A549 (cell line): Measurements from ENCODE around the gene HYPK. TPM values are rescaled to one million over a fixed set of nuclear protein-coding genes. Genes with fewer than 3 reads are reported as not detected.
"Not testable (repeated sequence)": the region's sequence is repeated elsewhere in the genome, so short reads cannot be mapped to it uniquely, and the experiment has no call there.

Experiments used
- ATAC-seq, 2 experiments: fragments of 200-7000 bp in 1 of 2; fragments of >200 bp in 1 of 2; cut with Nextera tagmentation in 1 of 2; cut with Tn5 transposase in 1 of 2; 3 replicates each; pipeline versions ENCODE4 v1.8.0 to v1.9.1; 2018 to 2020; ENCODE audit warnings: mild to moderate bottlenecking in 1 of 2, moderate library complexity in 1 of 2
- CTCF ChIA-PET: fragments of 300-600 bp; sonication (Branson Sonifier 250); formaldehyde crosslinking; extraction: SDS; loops from one replicate; lab custom pipeline; 2021; ENCODE audit warnings: antibody characterized with exemption, inconsistent platforms; lab: Yijun Ruan, JAX
- POLR2A ChIA-PET: fragments of 350-600 bp; formaldehyde crosslinking; extraction: SDS; loops from one replicate; lab custom pipeline; 2021; ENCODE audit warnings: antibody characterized with exemption, inconsistent platforms; lab: Yijun Ruan, JAX
- DNase-seq, 2 experiments: peaks; one replicate each; pipeline versions ENCODE4 v3.0.0 to v3.0.0-alpha.2; 2011 to 2016; ENCODE audit warnings: low read depth in 1 of 2, low spot score in 1 of 2
- FAIRE-seq: peaks from 2 replicates; lab custom pipeline; 2011; peaks lifted over from hg19 to GRCh38; lab: Jason Lieb, UNC
- H3K27ac ChIP-seq, 2 experiments: fragments of >200 bp; sonication (Bioruptor Twin); formaldehyde crosslinking; 3 replicates each; pipeline ENCODE4 v1.5.1; 2016 to 2017
- H3K4me1 ChIP-seq: fragments of >200 bp; sonication (Bioruptor Twin); formaldehyde crosslinking; 3 replicates; pipeline ENCODE4 v1.6.1; 2016
- H3K4me2 ChIP-seq: fragments of >200 bp; sonication (Bioruptor Twin); formaldehyde crosslinking; 3 replicates; pipeline ENCODE4 v1.6.1; 2016
- H3K4me3 ChIP-seq: fragments of >200 bp; sonication (Bioruptor Twin); formaldehyde crosslinking; 3 replicates; pipeline ENCODE4 v1.5.1; 2016
- H3K9me3 ChIP-seq: fragments of >200 bp; sonication (Bioruptor Twin); formaldehyde crosslinking; 3 replicates; pipeline ENCODE4 v1.6.1; 2016
- CBX8 ChIP-seq: fragments of 200-600 bp; sonication (generic); IDR thresholded peaks from 2 replicates; pipeline ENCODE4 v1.6.1; 2016
- EHMT2 ChIP-seq: fragments of 200-600 bp; sonication (generic); IDR thresholded peaks from 2 replicates; pipeline ENCODE4 v1.6.1; 2016; ENCODE audit warnings: antibody characterized with exemption, low read depth, mild to moderate bottlenecking, moderate library complexity
- ELK1 ChIP-seq: fragments of 150-350 bp; IDR thresholded peaks from 2 replicates; pipeline ENCODE4 v1.6.1; 2014; ENCODE audit warnings: low read depth, mild to moderate bottlenecking, low read length
- FOSL2 ChIP-seq, 2 experiments: fragments of 450-650 bp in 1 of 2; fragments of >200 bp in 1 of 2; sonication (Bioruptor Twin) in 1 of 2; formaldehyde crosslinking; IDR thresholded peaks; 2 replicates each; pipeline versions ENCODE4 v1.5.0 to v1.6.1; 2016 to 2020; ENCODE audit warnings: mild to moderate bottlenecking in 1 of 2, moderate library complexity in 1 of 2
- FOXS1 ChIP-seq: fragments of 250-450 bp; sonication (Bioruptor Pico); IDR thresholded peaks from 2 replicates; pipeline ENCODE4 v1.5.0; 2020; ENCODE audit warnings: mild to moderate bottlenecking, moderate library complexity
- GATA3 ChIP-seq: IDR thresholded peaks from 2 replicates; pipeline ENCODE4 v1.6.1; 2012; ENCODE audit warnings: borderline replicate concordance
- HDAC2 ChIP-seq: fragments of 200-600 bp; sonication (generic); IDR thresholded peaks from 2 replicates; pipeline ENCODE4 v1.6.1; 2016
- KDM1A ChIP-seq: fragments of 200-600 bp; sonication (generic); IDR thresholded peaks from 2 replicates; pipeline ENCODE4 v1.6.1; 2016; ENCODE audit warnings: low read depth, mild to moderate bottlenecking
- KDM5A ChIP-seq: fragments of 200-600 bp; sonication (generic); IDR thresholded peaks from 2 replicates; pipeline ENCODE4 v1.6.1; 2016; ENCODE audit warnings: antibody characterized with exemption, mild to moderate bottlenecking
- MAX ChIP-seq: IDR thresholded peaks from 2 replicates; pipeline ENCODE4 v1.6.1; 2012
- MYC ChIP-seq: IDR thresholded peaks from 2 replicates; pipeline ENCODE4 v1.6.1; 2012; ENCODE audit warnings: mild to moderate bottlenecking, inconsistent platforms, low read length, improper control_type of control experiment, borderline replicate concordance
- PBX3 ChIP-seq: IDR thresholded peaks from 2 replicates; pipeline ENCODE4 v1.6.1; 2012
- POLR2AphosphoS2 ChIP-seq: conservative IDR thresholded peaks from 2 replicates; pipeline ENCODE4 v1.6.1; 2012; ENCODE audit warnings: low read length, improper control_type of control experiment, inconsistent platforms
- RAD21 ChIP-seq, 2 experiments: fragments of >200 bp in 1 of 2; sonication (Bioruptor Twin) in 1 of 2; formaldehyde crosslinking in 1 of 2; IDR thresholded peaks in 1 of 2; conservative IDR thresholded peaks in 1 of 2; 2 replicates in 1 of 2; 3 replicates in 1 of 2; pipeline ENCODE4 v1.6.1; 2012 to 2018; ENCODE audit warnings: inconsistent platforms in 1 of 2
- RCOR1 ChIP-seq: fragments of 150-350 bp; IDR thresholded peaks from 2 replicates; pipeline ENCODE4 v1.6.1; 2014; ENCODE audit warnings: antibody characterized with exemption, low read length, low read depth
- RFX5 ChIP-seq: fragments of 450-650 bp; IDR thresholded peaks from 2 replicates; pipeline ENCODE4 v1.7.1; 2014; ENCODE audit warnings: antibody characterized with exemption, mild to moderate bottlenecking, moderate library complexity
- RNF2 ChIP-seq: fragments of 200-600 bp; sonication (generic); IDR thresholded peaks from 2 replicates; pipeline ENCODE4 v1.6.1; 2016; ENCODE audit warnings: low read depth, mild to moderate bottlenecking, antibody characterized with exemption, moderate library complexity, borderline replicate concordance
- USF2 ChIP-seq: fragments of 450-650 bp; IDR thresholded peaks from 2 replicates; pipeline ENCODE4 v1.6.1; 2014; ENCODE audit warnings: antibody characterized with exemption
- ZC3H11A ChIP-seq: fragments of 450-650 bp; IDR thresholded peaks from 2 replicates; pipeline ENCODE4 v1.6.1; 2014; ENCODE audit warnings: antibody characterized with exemption, mild to moderate bottlenecking
- WGBS: methylation state at CpG from one replicate; pipeline ENCODE4 v1.1.6; 2017; ENCODE audit errors: missing lambda C conversion rate; 5-methylcytosine and 5-hydroxymethylcytosine counted together
- polyA plus RNA-seq, 4 experiments: library from polyadenylated mRNA; depleted of rRNA in 3 of 4; stranded (reverse); fragments of >200 nt; fragmentation: RNase III in 1 of 4; extraction: RNeasy Plus Mini Kit Qiagen cat#74134 plus additional on column Dnase treatment in 1 of 4; gene quantifications; 2 replicates in 3 of 4; 3 replicates in 1 of 4; pipeline ENCODE4 v1.2.3, GENCODE V29; 2011 to 2017

HYPK gene
- polyA plus RNA-seq, 2 of the 4 experiments (the other 2 are of a cell fraction): 21.0 to 66.5 TPM

GRCh38 chr15:43831519-43832052 is 31.2 kb downstream of the HYPK start:
- H3K4me1 ChIP-seq, CTCF ChIA-PET: not testable (repeated sequence)
- 94% methylated on average over 14 of the region's 14 CpGs for WGBS

GRCh38 chr15:43832485-43832884 is 32.1 kb downstream of the HYPK start:
- 81% methylated on average over 5 of the region's 6 CpGs for WGBS
- DNase-seq, ATAC-seq, H3K27ac ChIP-seq, H3K4me2 ChIP-seq, CTCF ChIA-PET, H3K4me1 ChIP-seq, H3K9me3 ChIP-seq, FAIRE-seq, H3K4me3 ChIP-seq: not testable (repeated sequence)
- POLR2A ChIA-PET: interaction anchor here (0.7 kb wide), 1 partner anchor 456 kb away, joined by 5 read pairs; the partner anchor contains the start of gene GOLM2

More at GRCh38 chr15:43831519-43832052, 31.2 kb downstream of the HYPK start:
- H3K4me2 ChIP-seq, POLR2A ChIA-PET, ATAC-seq, H3K4me3 ChIP-seq, H3K9me3 ChIP-seq, DNase-seq, FAIRE-seq, H3K27ac ChIP-seq: not testable (repeated sequence)

- H3K9me3 ChIP-seq: no peaks in the 10 kb centered on the region
- TF ChIP-seq RAD21 (conservative IDR thresholded peaks at IDR 0.05 in 1 of 2, IDR thresholded peaks at IDR 0.05 in 1 of 2) (no peak), CBX8 (no peak), EHMT2 (no peak), PBX3 (no peak), ELK1 (no peak), MYC (no peak), RFX5 (no peak), GATA3 (no peak), ZC3H11A (no peak), RNF2 (no peak), USF2 (no peak), HDAC2 (no peak), KDM1A (no peak), POLR2AphosphoS2 (no peak), FOXS1 (CRISPR knock-in tag) (no peak), RCOR1 (no peak), KDM5A (no peak), FOSL2 (IDR thresholded peaks at IDR 0.05) (no peak), FOSL2 (CRISPR knock-in tag; IDR thresholded peaks at IDR 0.05) (no peak), MAX (no peak)
- no peak overlapping the region for H3K4me3 ChIP-seq
- no peak for DNase-seq
- ATAC-seq: no peak
- H3K4me1 ChIP-seq: no peaks in the 10 kb centered on the region
- FAIRE-seq: no peak
- H3K27ac ChIP-seq: no peak overlapping the region
- POLR2A ChIA-PET: no interaction called here
- no peak overlapping the region for H3K4me2 ChIP-seq
- CTCF ChIA-PET: interaction anchor here (0.6 kb wide), 1 partner anchor 430 kb away, joined by 5 read pairs; no protein-coding TSS in a partner anchor
These were observed 45.0 kb downstream of the HYPK start for GRCh38 chr15:43845421-43845820.
